GM18951 (cell line): Measurements from ENCODE around the gene ANO7.

Experiments
- POLR2A ChIP-seq: IDR thresholded peaks from 4 replicates; pipeline ENCODE4 v1.6.1; 2011; ENCODE audit warnings: mild to moderate bottlenecking; ENCODE audit not compliant: insufficient read length, insufficient read depth; ENCODE audit errors: extremely low read depth
- in situ Hi-C: fragments of 300-500 bp; cut with MboI; formaldehyde crosslinking; loops from one replicate; pipeline ENCODE4 v1.12.0; 2022; ENCODE audit warnings: low sequenced_read_pairs, mixed read lengths, inconsistent platforms; ENCODE audit not compliant: unreplicated experiment

The ANO7 gene

DNA sequence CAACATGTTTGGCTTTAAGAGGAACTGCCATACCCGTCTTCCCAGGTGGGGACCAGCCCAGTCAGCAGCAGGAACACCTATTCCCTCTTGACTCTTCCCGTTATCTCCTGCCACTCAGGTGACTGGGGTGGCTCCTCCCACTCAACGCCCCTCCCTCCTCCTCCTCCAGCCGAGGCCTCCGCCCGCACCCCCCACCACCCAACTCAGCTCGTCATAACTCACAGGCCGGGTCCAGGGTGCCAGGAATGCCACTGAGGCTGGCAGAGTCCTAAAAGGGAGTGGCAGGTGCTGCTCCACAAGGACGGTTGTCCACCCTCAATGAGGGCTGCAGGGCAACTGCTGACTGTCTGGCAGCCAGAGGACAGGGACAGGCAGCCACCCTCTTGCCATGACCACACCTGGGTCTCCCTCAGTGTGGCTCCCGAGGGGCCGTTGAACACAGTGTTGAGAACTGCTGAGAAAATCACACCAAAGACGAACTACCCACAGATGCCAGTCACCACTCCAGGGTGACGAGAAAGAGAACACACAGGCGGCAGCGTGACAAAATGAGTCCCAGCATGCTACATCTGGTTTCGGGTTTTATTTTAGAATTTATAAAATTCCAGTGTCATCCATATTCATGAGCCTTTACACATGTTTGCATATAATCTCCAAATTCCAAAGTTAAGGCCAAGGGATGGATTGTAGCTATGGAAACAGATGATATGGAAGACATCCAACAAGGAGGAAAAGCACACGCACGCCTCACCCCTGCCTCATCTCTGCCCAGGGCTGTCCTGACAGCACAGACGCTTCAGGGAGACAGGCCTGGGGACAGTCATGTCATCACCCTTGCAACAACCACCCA, 38.5 kb downstream of the ANO7 start:
- in situ Hi-C loops = no loop called here
- no peak for TF ChIP-seq POLR2A

GRCh38 chr2:241227594-241227993, 39.1 kb downstream of the ANO7 start:
- in situ Hi-C loops = no loop called here
- TF ChIP-seq POLR2A = no peak

DNA sequence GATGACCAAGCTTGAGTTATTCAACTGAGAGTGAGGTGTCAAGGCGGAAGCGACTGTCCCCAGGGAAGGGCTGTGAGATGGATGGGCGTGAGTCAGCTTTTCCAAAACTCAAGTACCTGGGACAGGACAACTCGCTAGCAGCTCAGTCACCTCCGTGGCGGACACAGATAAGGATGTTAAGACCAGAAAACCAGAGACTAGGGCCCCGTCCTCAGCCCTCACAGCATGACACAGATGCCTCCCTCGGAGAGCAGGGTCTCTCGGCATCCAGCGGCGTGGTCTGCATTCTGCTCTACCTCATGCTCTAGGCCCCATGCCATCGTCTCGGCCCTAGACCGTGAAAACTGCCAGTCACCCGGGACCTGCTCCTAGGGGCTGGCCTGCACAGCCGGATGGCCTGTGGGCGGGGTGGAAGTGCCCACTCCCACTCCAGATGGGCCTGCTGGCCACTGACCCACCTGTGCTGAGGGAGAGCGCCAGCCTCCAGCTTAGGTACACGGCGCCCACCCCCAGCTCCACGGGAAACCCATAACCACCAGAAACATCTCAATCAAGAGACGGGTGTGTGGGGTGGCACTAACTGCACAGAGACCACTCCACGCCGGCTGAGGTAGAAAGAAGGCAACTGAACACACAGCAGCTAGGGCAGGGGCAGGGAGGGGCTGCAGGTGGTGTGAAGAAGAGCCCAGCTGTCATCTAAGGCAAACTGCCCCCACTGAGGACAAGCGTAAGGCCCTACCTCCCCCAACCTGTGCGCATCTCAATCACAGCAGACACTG, 39.8 kb downstream of the ANO7 start:
- in situ Hi-C loops = no loop called here
- TF ChIP-seq POLR2A = no peak

DNA sequence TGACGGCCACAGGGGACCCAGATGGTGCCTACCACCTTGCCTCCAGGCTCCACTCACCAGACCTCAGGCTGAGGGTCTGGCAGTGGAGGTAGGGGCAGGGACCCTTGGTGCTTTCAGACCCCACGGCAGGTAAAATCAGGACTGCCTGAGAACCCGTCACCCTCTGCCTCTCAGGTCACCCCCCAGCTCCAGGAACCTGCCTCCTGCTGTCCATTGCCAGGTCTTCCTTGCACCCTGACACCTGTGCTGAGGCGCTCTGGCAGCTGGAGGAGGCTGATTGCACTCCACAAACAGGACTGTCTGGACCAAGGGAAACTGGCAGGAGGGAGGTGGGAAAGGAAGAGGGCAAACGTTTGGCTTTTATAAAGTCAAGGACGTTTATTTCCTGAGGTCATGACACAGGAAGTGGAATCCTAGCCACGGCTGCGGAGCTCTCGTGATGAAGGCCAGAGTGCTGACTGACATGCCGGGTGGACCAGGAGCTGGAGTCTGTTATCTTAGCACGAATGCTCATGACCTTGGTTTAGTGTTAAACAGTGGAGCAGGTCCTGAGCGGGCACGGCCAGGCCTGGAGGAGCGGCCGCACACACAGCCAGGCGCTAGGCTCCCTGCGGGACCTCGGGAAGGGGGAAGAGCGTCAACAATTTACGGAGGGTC, 40.5 kb downstream of the ANO7 start:
- in situ Hi-C loops = no loop called here
- TF ChIP-seq POLR2A = no peak

- TF ChIP-seq POLR2A = no peak
- in situ Hi-C loops = no loop called here
Measured at GRCh38 chr2:241229563-241230401, 41.3 kb downstream of the ANO7 start.

GRCh38 chr2:241230435-241230834, 42.0 kb downstream of the ANO7 start:
- TF ChIP-seq POLR2A = no peak
- in situ Hi-C loops = no loop called here

GRCh38 chr2:241232736-241233575, 44.5 kb downstream of the ANO7 start:
- no peak for TF ChIP-seq POLR2A
- in situ Hi-C loops = no loop called here

DNA sequence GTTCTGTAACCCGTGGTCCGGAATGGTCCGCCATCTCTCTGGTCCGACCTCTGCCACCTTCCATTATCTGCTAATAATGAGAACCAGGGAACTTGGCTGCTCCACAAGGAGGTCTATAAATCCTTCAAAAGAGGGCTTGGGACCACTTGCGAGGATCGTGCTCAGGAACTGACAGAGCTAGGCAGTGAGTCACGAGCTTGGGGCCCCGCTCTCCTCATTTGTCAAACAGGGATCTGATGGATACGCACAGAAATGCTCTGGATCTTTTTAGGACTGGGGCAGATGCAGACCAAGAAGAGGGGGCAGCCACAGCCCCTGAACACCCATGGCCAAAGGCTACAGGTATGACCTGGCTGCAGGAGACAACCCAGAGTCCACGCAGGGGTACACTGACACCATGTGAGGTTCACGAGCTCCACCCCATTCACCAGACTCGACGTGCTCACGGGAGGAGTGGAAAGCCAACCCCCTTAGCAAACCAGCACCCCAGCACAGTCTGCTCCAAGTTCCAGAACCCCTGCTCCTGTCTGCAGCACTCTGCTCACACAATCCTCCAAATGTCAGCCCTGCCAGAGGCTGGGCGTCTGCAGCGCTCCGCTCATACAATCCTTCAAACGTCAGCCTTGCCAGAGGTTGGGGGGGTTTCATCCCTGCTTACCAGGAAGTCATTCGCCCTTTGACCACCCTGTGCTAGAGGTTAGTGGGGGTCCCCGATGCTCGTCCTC, 45.8 kb downstream of the ANO7 start:
- in situ Hi-C loops = no loop called here
- TF ChIP-seq POLR2A = no peak

- TF ChIP-seq POLR2A = no peak
- in situ Hi-C loops = no loop called here
Measured at GRCh38 chr2:241234962-241235740, 46.7 kb downstream of the ANO7 start.

- in situ Hi-C loops = no loop called here
- peak; percentile 16 for TF ChIP-seq POLR2A
Measured at GRCh38 chr2:241235859-241236593, 47.5 kb downstream of the ANO7 start.
